Stimulated activated CD4-positive, alpha-beta T cell treated with anti-CD3 and anti-CD28 coated beads, Interleukin-2, amount 100 ng/mL, for 24 hours (primary cell): ENCODE measurements around the gene KDM7A.
"Not testable (repeated sequence)": the region's sequence is repeated elsewhere in the genome, so short reads cannot be mapped to it uniquely, and the experiment has no call there.

Experiments used
- DNase-seq, 2 donors: peaks; one replicate each; pipeline ENCODE4 v3.0.0-alpha.2; 2020

KDM7A gene

DNA sequence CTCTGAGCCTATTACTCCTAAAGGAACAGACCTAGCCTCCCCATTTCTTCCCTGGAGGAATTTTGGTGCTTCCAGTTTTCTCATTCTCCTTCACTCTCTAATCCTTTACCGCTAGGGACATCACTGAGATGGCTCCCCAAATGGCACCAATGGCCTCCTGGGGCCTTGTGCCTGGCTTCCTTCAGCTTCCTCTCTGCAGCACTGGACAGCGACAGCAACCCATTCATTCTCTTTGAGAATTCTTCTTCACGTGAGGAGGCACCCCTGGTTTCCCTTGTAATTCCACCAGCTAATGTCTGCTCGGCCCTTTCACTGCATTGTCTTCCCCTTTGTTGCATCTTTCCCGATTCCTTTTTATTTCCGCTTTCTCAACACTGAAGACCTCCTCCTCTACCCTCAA is 24.6 kb upstream of the KDM7A start:
- DNase-seq, result no peak

DNA sequence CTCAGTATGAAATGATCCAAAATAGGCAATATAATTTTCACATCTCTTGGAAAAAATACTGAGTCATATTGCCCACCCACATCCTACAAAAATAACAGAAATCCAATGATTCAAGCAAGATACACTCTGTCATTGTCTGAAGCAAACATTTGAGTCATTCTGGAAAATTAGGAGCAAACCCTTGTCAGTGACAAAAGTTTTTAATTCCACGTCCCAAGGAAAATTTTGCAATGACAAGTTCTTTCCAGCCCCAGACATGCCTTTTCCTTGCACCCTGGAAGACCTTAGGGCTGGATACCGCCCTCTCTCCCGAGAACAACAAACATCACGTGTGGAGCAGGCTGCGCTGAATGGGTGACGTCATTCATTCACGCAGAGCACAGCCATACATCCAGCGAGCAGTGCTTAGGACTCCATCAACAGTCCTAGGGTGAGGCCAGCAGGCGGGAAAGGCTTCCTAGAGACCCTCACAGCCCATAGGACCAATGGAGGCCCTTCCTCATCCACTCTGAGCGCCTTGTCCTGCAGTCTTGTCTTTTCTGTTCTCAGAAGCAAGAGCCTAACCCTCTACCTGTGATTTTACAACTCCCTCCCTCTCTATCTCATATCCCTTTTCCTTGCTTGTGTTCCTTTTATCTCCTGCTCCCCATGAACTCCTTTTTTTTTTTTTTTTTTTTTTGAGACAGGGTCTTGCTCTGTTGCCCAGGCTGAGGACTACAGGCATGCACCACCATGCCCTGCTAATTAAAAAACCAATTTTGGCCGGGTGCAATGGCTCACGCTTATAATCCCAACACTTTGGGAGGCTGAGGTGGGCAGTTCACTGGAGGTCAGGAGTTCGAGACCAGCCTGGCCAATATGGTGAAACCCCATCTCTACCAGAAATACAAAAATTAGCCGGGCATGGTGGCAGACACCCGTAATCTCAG is 23.5 kb upstream of the KDM7A start:
- no peak for DNase-seq

DNA sequence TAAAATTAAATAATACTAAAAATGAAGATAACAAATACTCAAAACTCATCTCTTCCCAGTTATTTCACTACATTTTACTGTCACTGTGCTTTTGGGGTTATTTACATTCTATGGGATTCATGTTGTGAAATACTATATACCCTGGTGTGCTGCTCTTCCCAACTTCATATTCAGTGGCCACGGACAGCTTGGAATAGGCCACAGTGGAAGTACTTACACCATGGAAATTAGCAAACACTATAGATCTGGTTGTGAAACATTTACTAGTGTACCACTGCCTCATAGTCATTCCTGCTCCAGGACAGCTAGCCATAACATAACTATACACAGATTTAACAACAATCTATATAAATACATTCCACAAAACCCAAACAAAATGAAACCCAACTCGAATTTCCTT is 21.2 kb upstream of the KDM7A start:
- no peak for DNase-seq

DNA sequence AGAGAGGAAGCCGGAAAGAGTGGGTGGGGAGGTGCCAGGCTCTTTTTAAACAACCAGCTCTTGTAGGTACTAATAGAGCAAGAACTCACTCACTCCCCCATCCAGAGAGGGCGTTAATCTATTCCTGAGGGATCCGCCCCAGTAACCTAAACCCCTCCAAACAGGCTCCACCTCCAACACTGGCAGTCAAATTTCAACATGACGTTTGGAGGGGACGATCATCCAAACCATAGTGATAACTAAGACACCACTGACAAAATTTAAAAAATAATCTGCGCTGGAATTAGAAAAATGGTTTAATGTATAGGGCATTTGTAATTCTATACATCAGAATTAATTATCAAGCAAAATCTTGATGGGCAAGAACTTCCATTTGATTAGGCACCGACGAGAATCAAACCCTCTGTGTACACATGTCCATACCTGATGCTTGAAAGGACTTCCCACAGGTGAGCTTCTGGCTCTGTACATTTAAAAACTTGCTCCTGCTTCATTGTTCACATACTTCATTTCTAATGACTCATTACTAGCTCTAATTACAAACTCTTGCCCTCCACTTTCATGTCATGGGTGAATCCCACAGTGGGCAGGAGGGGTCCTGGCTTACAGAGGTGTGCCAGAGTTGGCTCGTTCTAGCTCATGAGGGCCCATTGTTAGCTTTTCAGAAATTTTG is 20.6 kb upstream of the KDM7A start:
- DNase-seq, result no peak

DNA sequence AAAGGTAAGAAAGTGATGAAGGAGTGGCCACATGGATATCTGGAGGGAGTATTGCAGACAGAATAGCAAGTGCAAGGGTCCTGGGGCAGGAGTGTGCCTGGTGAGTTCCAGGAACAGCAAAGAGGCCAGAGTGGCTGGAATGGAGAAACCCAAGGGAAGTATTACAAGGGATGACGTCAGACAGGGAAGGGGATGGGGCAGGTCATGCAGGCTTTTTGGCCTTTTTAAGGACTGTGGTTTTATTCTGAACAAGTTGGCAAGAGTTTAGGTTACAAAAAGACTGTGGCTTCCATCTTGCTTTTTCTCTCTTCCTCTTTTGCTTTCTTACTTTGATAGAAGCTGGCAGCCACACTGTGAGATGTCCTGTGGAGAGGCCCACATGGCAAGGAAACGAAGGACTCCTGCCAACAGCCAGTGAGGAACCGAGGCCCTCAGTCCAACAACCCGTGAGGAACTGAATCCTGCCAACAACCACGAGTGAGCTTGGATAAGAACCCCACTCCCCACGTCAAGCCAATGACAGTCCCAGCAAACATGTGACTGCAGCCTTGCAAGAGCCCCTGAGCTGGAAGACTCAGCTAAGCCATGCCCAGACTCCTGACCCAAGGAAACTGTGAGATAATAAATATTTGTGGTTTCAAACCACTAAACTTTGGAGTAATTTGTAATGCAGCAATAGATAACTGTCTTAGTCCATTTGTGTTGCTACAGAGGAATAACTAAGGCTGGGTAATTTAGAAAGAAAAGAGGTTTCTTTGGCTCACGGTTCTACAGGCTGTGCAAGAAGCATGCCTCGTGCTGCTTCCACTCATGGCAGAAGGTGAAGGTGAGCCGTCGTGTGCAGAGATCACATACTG is 19.8 kb upstream of the KDM7A start:
- DNase-seq, result no peak

DNA sequence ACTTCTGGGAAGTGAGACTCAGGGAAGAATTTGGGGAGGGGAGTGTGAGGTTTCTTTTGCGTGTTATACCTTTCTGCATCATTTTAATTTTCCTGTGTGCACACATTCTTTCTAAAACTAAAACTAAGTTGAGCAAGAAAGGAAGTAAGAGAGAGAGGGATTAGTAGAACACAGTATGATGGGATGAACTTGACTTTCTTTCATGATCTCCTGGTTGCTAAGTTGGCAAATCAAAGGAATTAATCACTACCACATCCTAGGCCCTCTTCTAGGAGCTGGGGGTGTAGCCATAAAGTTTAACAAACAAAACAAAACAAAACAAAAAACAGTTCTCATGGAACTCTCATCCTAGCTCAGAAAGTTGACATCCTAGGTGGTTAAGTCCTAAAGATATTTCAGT is 19.1 kb upstream of the KDM7A start:
- no peak for DNase-seq

DNA sequence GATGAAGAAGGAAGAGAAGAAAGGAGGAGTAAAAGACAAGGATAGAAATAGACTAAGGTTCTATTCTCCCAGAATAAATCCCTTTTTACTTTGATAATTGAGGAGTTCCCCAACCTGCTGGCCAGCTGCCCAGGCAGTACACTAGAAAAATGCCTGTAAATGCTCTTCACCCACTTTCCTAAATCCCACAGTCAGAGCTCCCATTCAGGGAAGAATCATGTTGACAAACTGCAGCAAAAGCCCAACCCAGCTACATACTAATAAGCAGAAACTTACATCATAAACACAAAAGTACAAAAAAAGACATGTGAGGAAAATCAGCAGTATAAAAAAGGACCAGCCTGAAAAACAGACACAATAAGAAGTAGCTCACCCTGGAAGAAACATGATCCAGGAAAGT is 15.8 kb upstream of the KDM7A start:
- no peak for DNase-seq

DNA sequence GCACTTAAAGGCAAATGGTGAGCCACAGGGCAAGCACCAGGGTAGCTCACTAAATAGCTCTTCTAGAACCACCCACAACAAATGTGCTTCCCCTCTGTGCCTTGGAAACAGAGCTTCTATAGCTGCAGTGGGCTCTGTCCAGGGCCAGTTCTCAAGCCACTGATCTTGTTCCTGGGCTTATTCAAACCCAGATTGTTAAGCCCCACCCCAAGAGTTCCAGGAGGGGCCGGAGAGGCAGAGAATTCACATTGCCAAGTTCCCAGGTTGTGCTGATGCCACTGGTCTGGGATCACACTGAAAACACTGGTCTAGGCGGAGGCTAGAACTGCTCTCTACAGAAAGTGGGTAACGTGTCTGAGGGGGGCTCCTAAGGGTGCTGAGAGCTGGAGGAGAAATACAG is 15.4 kb upstream of the KDM7A start:
- DNase-seq, result no peak

DNA sequence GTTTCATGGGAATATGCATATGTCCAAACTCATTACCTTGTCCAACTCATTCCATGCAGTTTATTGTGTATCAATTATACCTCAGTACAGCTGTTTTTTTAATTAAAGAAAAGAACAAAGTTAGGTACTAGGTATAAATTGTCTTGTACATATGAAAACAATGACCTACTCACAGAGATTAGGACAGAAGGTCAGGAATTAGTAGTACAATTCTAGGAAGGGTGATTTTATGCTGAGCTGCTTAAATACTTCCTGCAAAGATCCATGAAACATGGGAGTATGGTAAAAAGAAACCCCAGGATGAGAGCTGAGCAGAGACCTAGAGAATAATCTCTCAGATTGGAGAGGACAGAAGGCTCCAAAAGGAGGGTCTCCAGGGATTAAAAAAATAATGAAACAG is 13.8 kb upstream of the KDM7A start:
- DNase-seq, result no peak

DNA sequence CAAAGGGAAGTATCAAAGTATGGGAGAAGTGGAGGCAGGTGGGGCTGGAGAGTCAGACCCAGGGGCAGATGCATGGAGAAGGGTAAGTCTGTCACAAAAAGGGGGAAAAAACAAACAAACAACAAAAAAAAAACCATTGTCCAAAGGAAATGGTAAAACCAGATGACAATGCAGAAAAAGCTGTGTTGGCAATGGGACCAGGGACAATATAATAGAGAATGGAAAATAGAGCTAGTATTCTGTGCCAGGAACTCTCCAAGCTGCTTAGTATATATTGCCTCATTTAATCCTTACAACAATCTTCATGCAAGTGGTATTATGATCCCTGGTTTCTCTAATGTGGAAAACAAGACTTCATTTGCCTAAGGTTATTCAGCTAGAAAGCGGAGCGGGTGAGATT is 13.1 kb upstream of the KDM7A start:
- no peak for DNase-seq

DNA sequence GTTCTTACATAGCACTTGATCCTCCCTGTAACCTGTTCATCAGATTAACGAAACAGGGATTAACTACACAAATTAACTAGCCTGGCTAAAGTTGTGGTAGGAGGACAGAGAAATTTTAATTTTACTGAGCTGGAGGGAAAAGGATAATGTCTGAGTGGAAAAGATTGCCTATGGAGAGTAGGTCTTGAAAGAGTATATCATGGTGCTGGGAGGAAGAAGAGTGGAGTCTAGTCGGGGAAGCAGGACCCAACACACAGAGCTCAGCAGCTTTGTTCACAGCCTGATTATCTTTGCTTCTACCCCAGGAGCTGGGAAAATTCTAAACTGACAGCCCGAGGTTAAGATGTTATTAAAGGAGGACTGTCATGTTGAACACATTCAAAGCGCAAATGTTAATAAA is 6.1 kb upstream of the KDM7A start:
- DNase-seq, result no peak

DNA sequence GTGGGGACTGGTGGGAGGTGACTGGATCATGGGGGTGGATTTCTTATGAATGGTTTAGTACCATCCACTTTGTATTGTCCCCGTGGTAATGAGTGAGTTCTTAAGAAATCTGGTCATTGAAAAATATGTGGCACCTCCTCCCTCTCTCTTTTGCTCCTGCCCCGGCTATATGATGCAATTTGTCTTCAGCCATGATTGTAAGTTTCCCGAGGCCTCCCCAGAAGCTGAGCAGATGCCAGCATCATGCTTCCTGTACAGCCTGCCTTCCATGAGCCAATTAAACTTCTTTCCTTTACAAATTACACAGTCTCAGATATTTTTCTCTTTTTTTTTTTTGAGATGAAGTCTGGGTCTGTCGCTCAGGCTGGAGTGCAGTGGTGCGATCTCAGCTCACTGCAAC is 2.6 kb upstream of the KDM7A start:
- no peak for DNase-seq

DNA sequence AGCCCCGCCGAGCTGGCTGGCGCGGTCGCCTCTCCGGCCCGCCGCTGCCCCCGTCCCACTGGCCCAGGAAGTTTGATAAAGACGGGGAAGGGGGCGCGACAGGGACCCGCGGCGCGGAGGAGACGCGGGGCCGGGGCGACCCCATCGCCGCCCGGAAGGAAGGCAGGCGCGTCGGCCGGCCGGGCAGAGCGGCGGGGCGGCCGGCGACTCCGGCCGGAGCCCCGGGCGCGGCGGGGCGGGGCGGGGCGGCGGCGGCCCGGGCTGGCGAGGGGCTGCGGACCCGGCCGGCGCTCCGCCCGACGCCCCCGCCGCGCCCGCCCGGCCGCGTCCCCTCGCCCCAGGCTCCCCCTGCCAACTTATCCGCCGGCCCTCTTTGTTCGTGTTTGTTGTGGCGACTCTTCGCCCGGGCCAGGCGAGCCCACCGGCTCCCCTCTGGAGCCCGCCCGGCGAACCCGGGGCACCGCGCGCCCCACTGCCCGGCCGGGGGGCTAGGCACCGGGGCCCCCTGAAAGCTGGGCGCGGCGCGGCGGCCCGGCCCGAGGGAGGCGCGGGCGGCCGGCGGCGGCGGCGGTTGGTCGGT is 571 bp downstream of the KDM7A start:
- DNase-seq, result peak in 1 of 2 donors; percentile 5

DNA sequence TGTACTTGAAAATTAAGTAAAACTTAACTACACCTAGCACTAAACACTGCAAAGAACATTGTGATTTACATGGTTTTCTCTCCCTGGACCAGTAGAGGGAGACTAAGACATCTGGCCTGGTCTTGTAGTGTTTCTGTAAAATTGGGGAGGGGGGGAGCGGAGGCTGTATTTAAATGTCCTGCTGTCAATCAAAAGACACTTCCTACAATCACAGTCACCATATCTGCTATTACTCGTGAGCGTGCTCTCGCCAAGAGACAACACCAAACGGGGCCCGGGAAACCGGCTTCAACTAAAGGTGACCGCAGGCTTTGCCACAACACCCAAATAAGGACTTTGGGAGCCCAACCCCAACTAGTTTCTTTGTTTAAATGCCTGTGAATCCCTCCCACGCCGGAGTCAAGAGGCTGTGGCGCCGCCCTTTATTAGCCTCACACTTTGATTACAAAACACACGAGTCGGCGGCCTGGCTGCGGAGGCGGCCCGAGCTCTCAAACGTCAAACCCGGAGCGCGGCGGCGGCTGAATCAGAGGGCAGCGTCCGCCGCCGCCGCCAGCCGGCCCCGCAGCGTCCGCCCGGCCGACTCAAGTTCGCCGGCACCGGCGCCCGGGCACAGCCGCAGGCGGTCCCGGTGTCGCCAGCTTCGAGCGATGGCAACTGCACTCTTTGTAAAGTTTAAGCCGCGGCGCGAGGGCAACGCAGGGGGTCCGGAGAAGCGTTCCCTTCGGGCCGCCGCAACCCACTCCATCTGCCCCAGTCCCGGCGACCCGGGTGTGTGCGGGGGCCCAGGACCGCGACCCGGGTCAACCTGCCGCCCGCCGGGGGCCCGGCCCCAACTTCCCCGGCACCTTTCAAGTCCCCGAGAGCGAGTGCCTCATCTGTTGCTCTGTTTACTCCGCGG is 1.3 kb downstream of the KDM7A start:
- peak; percentile 84 to 85 for DNase-seq

DNA sequence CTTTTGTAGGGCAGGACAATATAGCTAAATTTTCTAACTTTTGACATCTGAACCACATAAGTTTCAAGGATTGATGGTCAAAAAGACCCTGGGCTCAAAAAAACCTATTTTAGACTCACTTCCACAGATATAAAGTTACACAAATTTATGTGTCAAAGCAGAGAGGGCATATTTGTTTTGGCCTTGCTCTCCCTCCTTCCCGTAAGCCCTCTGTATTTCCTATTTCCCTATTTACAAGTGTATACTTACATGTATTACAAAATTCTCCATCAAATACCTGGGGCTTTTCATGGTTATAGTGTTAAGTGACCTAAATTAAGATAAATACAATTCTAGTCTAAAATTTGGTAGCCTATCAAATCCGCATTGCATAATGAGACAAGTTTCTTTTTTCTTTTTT is 2.6 kb downstream of the KDM7A start:
- DNase-seq, result no peak

DNA sequence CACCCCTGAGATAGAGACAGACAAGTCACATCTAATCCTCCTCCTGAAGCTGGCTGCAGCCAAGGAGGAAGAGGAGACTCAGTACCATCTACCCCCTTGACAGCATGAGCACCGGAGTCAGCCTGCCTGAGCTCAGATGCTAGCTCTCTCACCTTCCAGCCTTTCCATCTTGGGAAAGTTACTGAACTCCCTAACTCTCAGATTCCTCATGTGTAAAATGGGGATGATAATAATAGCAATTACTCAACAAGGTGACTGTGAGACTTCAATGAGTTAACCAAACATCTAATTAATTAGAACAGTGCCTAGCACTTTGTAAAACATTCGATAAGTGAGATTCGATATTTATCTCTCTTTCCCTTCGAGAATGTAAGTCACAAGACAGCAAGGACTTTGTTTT is 6.4 kb downstream of the KDM7A start:
- DNase-seq, result no peak

DNA sequence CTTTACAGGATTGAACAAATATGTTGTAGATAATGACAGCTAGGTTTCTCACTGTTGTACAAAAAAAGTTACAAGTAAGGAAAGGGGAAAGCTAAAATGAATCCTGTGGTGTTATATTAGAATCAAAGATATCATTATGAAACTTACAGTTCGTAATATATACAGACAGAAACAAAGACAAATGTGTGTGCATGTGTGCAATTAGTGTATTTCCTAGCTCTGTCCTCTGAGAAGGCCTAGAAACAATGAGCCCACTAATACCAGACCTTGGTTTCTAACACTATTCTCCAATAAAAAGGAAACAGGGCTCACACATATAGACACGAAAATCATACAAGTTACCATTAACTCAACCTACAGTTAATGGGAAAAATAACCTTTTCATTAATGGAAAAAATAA is 8.0 kb downstream of the KDM7A start:
- DNase-seq, result no peak

DNA sequence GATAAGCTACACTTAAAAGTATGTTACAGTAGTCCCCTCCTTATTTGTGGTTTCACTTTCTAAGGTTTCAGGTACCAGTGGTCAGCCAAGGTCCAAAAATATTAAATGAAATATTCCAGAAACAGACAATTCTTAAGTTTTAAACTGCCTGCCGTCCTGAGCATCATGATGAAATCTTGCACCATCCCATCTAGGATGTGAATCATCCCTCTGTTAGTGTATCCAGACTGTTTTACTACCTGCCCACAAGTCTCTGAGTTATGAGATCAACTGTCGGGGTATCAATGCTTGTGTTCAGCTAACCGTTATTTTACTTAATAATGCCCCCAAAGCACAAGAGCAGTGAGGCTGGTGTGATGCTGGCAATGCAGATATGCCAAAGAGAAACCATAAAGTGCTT is 11.4 kb downstream of the KDM7A start:
- no peak for DNase-seq

DNA sequence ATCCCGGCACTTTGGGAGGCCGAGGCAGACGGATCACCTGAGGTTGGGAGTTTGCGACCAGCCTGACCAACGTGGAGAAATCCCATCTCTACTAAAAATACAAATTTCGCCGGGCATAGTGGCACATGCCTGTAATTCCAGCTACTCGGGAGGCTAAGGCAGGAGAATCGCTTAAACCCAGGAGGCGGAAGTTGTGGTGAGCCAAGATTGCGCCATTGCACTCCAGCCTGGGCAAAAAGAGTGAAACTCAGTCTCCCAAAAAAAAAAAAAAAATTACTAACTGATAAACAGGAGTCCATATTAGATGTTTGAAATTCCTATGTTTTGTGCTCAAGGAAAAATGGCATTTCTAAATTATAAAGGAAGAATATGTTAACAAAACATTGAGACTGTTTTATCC is 14.7 kb downstream of the KDM7A start:
- not testable (repeated sequence) for DNase-seq

DNA sequence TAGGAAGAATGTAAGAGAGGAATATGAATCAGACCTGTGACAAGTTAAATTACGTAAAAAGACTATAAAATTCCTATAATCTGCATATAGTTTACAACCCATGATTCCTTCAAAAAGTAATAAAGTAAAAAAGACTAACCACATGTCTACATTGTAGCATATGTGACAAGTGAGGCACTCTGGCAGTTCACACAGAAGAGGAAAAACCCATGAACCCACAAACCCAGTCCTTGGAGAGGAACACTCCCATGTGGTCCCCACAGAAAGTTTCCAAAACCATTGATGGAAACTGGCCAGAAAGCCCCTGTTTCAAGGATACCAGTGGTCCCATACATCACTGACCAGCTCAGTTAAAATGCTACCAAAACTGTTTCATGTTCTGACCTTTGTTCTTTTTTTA is 15.7 kb downstream of the KDM7A start:
- no peak for DNase-seq

DNA sequence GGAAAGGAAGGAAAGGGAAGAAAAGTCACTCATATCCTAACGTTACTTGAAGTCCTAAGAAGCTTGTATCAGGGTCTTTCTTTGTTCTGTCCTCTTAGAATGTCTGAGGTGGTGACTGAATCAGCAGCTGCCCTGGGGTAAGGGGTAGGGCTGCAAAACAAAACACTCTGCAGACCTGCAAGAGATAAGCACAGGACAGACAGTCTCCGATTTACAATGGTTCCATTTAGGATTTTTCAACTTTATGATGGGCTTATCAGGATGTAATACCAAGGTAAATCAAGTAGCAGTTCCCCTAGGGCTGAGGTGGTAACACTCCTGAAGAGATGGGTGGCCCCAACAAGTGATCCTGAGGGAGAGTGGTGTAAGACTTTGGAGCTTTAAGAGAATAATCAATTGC is 16.5 kb downstream of the KDM7A start:
- no peak for DNase-seq

DNA sequence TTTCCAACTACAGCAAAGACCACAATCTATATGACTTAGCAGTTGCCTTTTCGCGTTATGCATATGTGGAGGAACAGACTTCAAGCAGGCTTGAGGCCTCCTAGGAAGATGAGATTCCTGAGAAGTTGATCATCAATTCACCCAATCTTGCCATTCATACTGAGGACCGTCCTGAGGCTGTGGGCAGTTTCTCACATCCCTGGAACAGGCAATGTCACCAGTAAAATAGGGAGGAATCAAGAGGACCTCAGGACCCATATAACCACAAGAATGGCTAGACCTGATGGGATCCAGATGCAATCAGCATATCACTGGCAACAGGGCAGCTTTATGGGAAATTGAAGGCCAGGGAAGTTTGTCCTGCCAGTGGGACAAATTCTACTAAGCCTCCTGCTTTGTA is 17.3 kb downstream of the KDM7A start:
- no peak for DNase-seq
